Measurements from ENCODE around the gene KRTAP10-11. TPM values are rescaled to one million over a fixed set of nuclear protein-coding genes. Genes with fewer than 3 reads are reported as not detected.

Gene KRTAP10-11
- total and polyA plus RNA-seq, 8 donors = not detected

Small RNA genes lying within 50 kb of the gene (small RNA-seq; reads per million reads assigned to genes)
- gene KRTAP12-6P = 0 reads per million in 4 donors

Other genes with a start within 250 kb of the KRTAP10-11 start
- 1 to 10 TPM; 1.2 to 8.0 (median 5.5) TPM for gene LRRC3, start 190.9 kb upstream of the KRTAP10-11 start, total RNA-seq
- gene LRRC3, start 190.9 kb upstream of the KRTAP10-11 start, polyA plus RNA-seq = 1 to 10 TPM in 2 of 3 donors, under 1 TPM in 1; 0.76 to 1.3 (median 1.3) TPM
- gene KRTAP10-1, start 106.2 kb upstream of the KRTAP10-11 start, total RNA-seq = not detected
- gene KRTAP10-1, start 106.2 kb upstream of the KRTAP10-11 start, polyA plus RNA-seq = not detected
- gene KRTAP10-2, start 94.9 kb upstream of the KRTAP10-11 start, total RNA-seq = not detected
- gene KRTAP10-2, start 94.9 kb upstream of the KRTAP10-11 start, polyA plus RNA-seq = not detected
- gene KRTAP10-3, start 87.6 kb upstream of the KRTAP10-11 start, total RNA-seq = not detected
- gene KRTAP10-3, start 87.6 kb upstream of the KRTAP10-11 start, polyA plus RNA-seq = not detected
- not detected for gene KRTAP10-4, start 72.7 kb upstream of the KRTAP10-11 start, total RNA-seq
- not detected for gene KRTAP10-4, start 72.7 kb upstream of the KRTAP10-11 start, polyA plus RNA-seq
- gene KRTAP10-5, start 65.8 kb upstream of the KRTAP10-11 start, total RNA-seq = not detected
- gene KRTAP10-5, start 65.8 kb upstream of the KRTAP10-11 start, polyA plus RNA-seq = under 1 TPM in 1 of 3 donors, not detected in 2; 0.10 TPM
- gene KRTAP10-6, start 53.9 kb upstream of the KRTAP10-11 start, total RNA-seq = not detected
- not detected for gene KRTAP10-6, start 53.9 kb upstream of the KRTAP10-11 start, polyA plus RNA-seq
- gene KRTAP10-7, start 45.8 kb upstream of the KRTAP10-11 start, total RNA-seq = not detected
- not detected for gene KRTAP10-7, start 45.8 kb upstream of the KRTAP10-11 start, polyA plus RNA-seq
- not detected for gene KRTAP10-8, start 34.3 kb upstream of the KRTAP10-11 start, total RNA-seq
- not detected for gene KRTAP10-8, start 34.3 kb upstream of the KRTAP10-11 start, polyA plus RNA-seq
- gene KRTAP10-9, start 19.3 kb upstream of the KRTAP10-11 start, total RNA-seq = not detected
- not detected for gene KRTAP10-9, start 19.3 kb upstream of the KRTAP10-11 start, polyA plus RNA-seq
- not detected for gene KRTAP10-10, start 9.1 kb upstream of the KRTAP10-11 start, total RNA-seq
- gene KRTAP10-10, start 9.1 kb upstream of the KRTAP10-11 start, polyA plus RNA-seq = not detected
- gene KRTAP12-4, start 8.2 kb downstream of the KRTAP10-11 start, total RNA-seq = not detected
- gene KRTAP12-4, start 8.2 kb downstream of the KRTAP10-11 start, polyA plus RNA-seq = not detected
- gene KRTAP12-3, start 11.5 kb downstream of the KRTAP10-11 start, total RNA-seq = not detected
- not detected for gene KRTAP12-3, start 11.5 kb downstream of the KRTAP10-11 start, polyA plus RNA-seq
- not detected for gene KRTAP12-2, start 20.5 kb downstream of the KRTAP10-11 start, total RNA-seq
- not detected for gene KRTAP12-2, start 20.5 kb downstream of the KRTAP10-11 start, polyA plus RNA-seq
- gene KRTAP12-1, start 35.7 kb downstream of the KRTAP10-11 start, total RNA-seq = 1 to 10 TPM in 1 of 5 donors, not detected in 4; 2.0 TPM
- gene KRTAP12-1, start 35.7 kb downstream of the KRTAP10-11 start, polyA plus RNA-seq = not detected
- gene KRTAP10-12, start 50.8 kb downstream of the KRTAP10-11 start, total RNA-seq = not detected
- not detected for gene KRTAP10-12, start 50.8 kb downstream of the KRTAP10-11 start, polyA plus RNA-seq
- under 1 TPM in 2 of 5 donors, not detected in 3; 0.18 to 0.29 TPM for gene TSPEAR, start 65.2 kb downstream of the KRTAP10-11 start, total RNA-seq
- gene TSPEAR, start 65.2 kb downstream of the KRTAP10-11 start, polyA plus RNA-seq = under 1 TPM in 2 of 3 donors, not detected in 1; 0.05 to 0.06 TPM
- gene UBE2G2, start 155.4 kb downstream of the KRTAP10-11 start, total RNA-seq = 100 to 1,000 TPM in 1 of 5 donors, 10 to 100 TPM in 4; 56.5 to 116 (median 78.2) TPM
- gene UBE2G2, start 155.4 kb downstream of the KRTAP10-11 start, polyA plus RNA-seq = 10 to 100 TPM; 30.6 to 33.7 (median 32.7) TPM
- gene SUMO3, start 171.6 kb downstream of the KRTAP10-11 start, total RNA-seq = 10 to 100 TPM; 29.5 to 80.1 (median 42.0) TPM
- 10 to 100 TPM; 36.4 to 95.9 (median 78.1) TPM for gene SUMO3, start 171.6 kb downstream of the KRTAP10-11 start, polyA plus RNA-seq
- 100 to 1,000 TPM in 4 of 5 donors, 10 to 100 TPM in 1; 85.7 to 253 (median 164) TPM for gene PTTG1IP, start 227.3 kb downstream of the KRTAP10-11 start, total RNA-seq
- gene PTTG1IP, start 227.3 kb downstream of the KRTAP10-11 start, polyA plus RNA-seq = 10 to 100 TPM; 61.3 to 96.3 (median 75.8) TPM